IMR-90 (cell line): Measurements from ENCODE around the gene AHI1. TPM values are rescaled to one million over a fixed set of nuclear protein-coding genes. Genes with fewer than 3 reads are reported as not detected.

ENCODE experiments used
- ATAC-seq: fragments of 200-7000 bp; cut with Tn5 transposase; 2 replicates; pipeline ENCODE4 v1.9.1; 2020; ENCODE audit warnings: low read depth, mild to moderate bottlenecking, moderate library complexity
- BruUV-seq: library from RNA; stranded (reverse); fragments of 400-500 nt; replicated peaks from 2 replicates; lab custom pipeline; 2021; lab: Mats Ljungman, UMichigan
- CTCF ChIA-PET: fragments of 300-600 bp; formaldehyde crosslinking; extraction: SDS; loops from one replicate; lab custom pipeline; 2021; ENCODE audit warnings: antibody characterized with exemption; lab: Yijun Ruan, JAX
- POLR2A ChIA-PET: fragments of 300-600 bp; sonication (Branson Sonifier 250); formaldehyde crosslinking; loops from one replicate; lab custom pipeline; 2022; ENCODE audit warnings: antibody characterized with exemption; ENCODE audit not compliant: unreplicated experiment; lab: Charles Lee
- DNase-seq: peaks from one replicate; pipeline ENCODE4 v3.0.0; 2013
- H2AFZ ChIP-seq: replicated peaks from 2 replicates; pipeline ENCODE3; 2013; ENCODE audit warnings: low read length, mild to moderate bottlenecking; ENCODE audit not compliant: poor library complexity
- H2AK5ac ChIP-seq: 2 replicates; pipeline ENCODE4 v1.6.1; 2013; ENCODE audit warnings: low read depth, low read length, inconsistent platforms
- H2AK9ac ChIP-seq: replicated peaks from 2 replicates; pipeline ENCODE3; 2013; ENCODE audit warnings: mild to moderate bottlenecking, low read depth, low read length, moderate library complexity; ENCODE audit not compliant: poor library complexity
- H2BK120ac ChIP-seq: 2 replicates; pipeline ENCODE4 v1.6.1; 2013; ENCODE audit warnings: low read depth, low read length, inconsistent platforms
- H2BK15ac ChIP-seq: 3 replicates; pipeline ENCODE4 v1.6.1; 2013; ENCODE audit warnings: low read depth, low read length, inconsistent platforms
- H2BK20ac ChIP-seq: 2 replicates; pipeline ENCODE4 v1.6.1; 2013; ENCODE audit warnings: low read depth, mild to moderate bottlenecking, inconsistent platforms, low read length, moderate library complexity
- H2BK5ac ChIP-seq: 2 replicates; pipeline ENCODE4 v1.6.1; 2013; ENCODE audit warnings: mild to moderate bottlenecking, low read depth, low read length, inconsistent platforms; ENCODE audit not compliant: poor library complexity, severe bottlenecking
- H3K14ac ChIP-seq: replicated peaks from 2 replicates; pipeline ENCODE4 v1.6.1; 2013; ENCODE audit warnings: low read depth, low read length, inconsistent platforms
- H3K18ac ChIP-seq: 2 replicates; pipeline ENCODE4 v1.6.1; 2013; ENCODE audit warnings: low read depth, low read length, control low read depth
- H3K23ac ChIP-seq: 2 replicates; pipeline ENCODE4 v1.6.1; 2013; ENCODE audit warnings: low read depth, low read length, inconsistent platforms
- H3K27ac ChIP-seq: 2 replicates; pipeline ENCODE4 v1.5.1; 2013; ENCODE audit warnings: mild to moderate bottlenecking, control low read depth, low read length; ENCODE audit not compliant: insufficient read depth
- H3K27me3 ChIP-seq: 2 replicates; pipeline ENCODE4 v1.6.1; 2013; ENCODE audit warnings: low read length; ENCODE audit not compliant: control insufficient read depth, insufficient read depth
- H3K36me3 ChIP-seq: 2 replicates; pipeline ENCODE4 v1.6.1; 2013; ENCODE audit warnings: low read length, mixed read lengths; ENCODE audit not compliant: control insufficient read depth, insufficient read depth
- H3K4ac ChIP-seq: 2 replicates; pipeline ENCODE4 v1.6.1; 2013; ENCODE audit warnings: low read depth, low read length, inconsistent platforms
- H3K4me1 ChIP-seq: 2 replicates; pipeline ENCODE4 v1.6.1; 2013; ENCODE audit warnings: low read length, mixed read lengths; ENCODE audit not compliant: control insufficient read depth, insufficient read depth
- H3K4me2 ChIP-seq: 2 replicates; pipeline ENCODE4 v1.6.1; 2013; ENCODE audit warnings: low read depth, mild to moderate bottlenecking, control low read depth, low read length, moderate library complexity
- H3K4me3 ChIP-seq: 2 replicates; pipeline ENCODE4 v1.5.1; 2013; ENCODE audit warnings: low read depth, mild to moderate bottlenecking, control low read depth, low read length, moderate library complexity; ENCODE audit not compliant: insufficient read depth
- H3K56ac ChIP-seq: 2 replicates; pipeline ENCODE4 v1.6.1; 2013; ENCODE audit warnings: low read length, inconsistent platforms; ENCODE audit not compliant: insufficient read depth; ENCODE audit errors: extremely low read depth
- H3K79me1 ChIP-seq, 2 experiments: 2 replicates each; pipeline ENCODE4 v1.6.1; 2013; ENCODE audit warnings: low read length in 2 of 2, inconsistent platforms in 1 of 2, low read depth in 1 of 2
- H3K9ac ChIP-seq: 2 replicates; pipeline ENCODE4 v1.6.1; 2013; ENCODE audit warnings: low read depth, low read length, control low read depth
- H3K9me1 ChIP-seq: 2 replicates; pipeline ENCODE4 v1.6.1; 2013; ENCODE audit warnings: low read length, inconsistent platforms; ENCODE audit not compliant: insufficient read depth
- H3K9me3 ChIP-seq: 2 replicates; pipeline ENCODE4 v1.6.1; 2013; ENCODE audit warnings: low read length; ENCODE audit not compliant: control insufficient read depth, insufficient read depth
- H4K20me1 ChIP-seq: 2 replicates; pipeline ENCODE4 v1.6.1; 2013; ENCODE audit warnings: low read length, inconsistent platforms; ENCODE audit not compliant: insufficient read depth
- H4K5ac ChIP-seq: 2 replicates; pipeline ENCODE4 v1.6.1; 2013; ENCODE audit warnings: mild to moderate bottlenecking, low read depth, low read length, control low read depth
- H4K8ac ChIP-seq, 2 experiments: 2 replicates each; pipeline ENCODE4 v1.6.1; 2013; ENCODE audit warnings: low read depth in 2 of 2, low read length in 2 of 2, control low read depth in 1 of 2, inconsistent platforms in 1 of 2
- H4K91ac ChIP-seq: 2 replicates; pipeline ENCODE4 v1.6.1; 2013; ENCODE audit warnings: low read depth, low read length, inconsistent platforms; ENCODE audit not compliant: insufficient read depth
- BHLHE40 ChIP-seq: fragments of 150-350 bp; IDR thresholded peaks from 2 replicates; pipeline ENCODE4 v1.6.1; 2016; ENCODE audit warnings: mild to moderate bottlenecking, low read depth, low read length
- CHD1 ChIP-seq: IDR thresholded peaks from 2 replicates; pipeline ENCODE4 v1.6.1; 2012; ENCODE audit warnings: low read depth, low read length, improper control_type of control experiment
- CTCF ChIP-seq: conservative IDR thresholded peaks from 2 replicates; pipeline ENCODE4 v1.5.1; 2012; ENCODE audit warnings: mild to moderate bottlenecking, low read depth, low read length, improper control_type of control experiment
- ELK1 ChIP-seq: fragments of 150-350 bp; IDR thresholded peaks from 2 replicates; pipeline ENCODE4 v1.6.1; 2016; ENCODE audit warnings: low read depth, mild to moderate bottlenecking, low read length, moderate library complexity, borderline replicate concordance
- MAFK ChIP-seq: IDR thresholded peaks from 2 replicates; pipeline ENCODE4 v1.6.1; 2012; ENCODE audit warnings: low read depth, low read length, improper control_type of control experiment
- MAZ ChIP-seq: IDR thresholded peaks from 2 replicates; pipeline ENCODE4 v1.6.1; 2012; ENCODE audit warnings: low read depth, mild to moderate bottlenecking, low read length, improper control_type of control experiment, moderate library complexity, borderline replicate concordance
- MXI1 ChIP-seq: IDR thresholded peaks from 2 replicates; pipeline ENCODE4 v1.6.1; 2012; ENCODE audit warnings: low read depth, mild to moderate bottlenecking, low read length, moderate library complexity, borderline replicate concordance
- NFE2L2 ChIP-seq: fragments of 150-350 bp; IDR thresholded peaks from 2 replicates; pipeline ENCODE4 v1.6.1; 2016; ENCODE audit warnings: low read depth, mild to moderate bottlenecking, low read length
- POLR2A ChIP-seq: IDR thresholded peaks from 2 replicates; pipeline ENCODE4 v1.6.1; 2012; ENCODE audit warnings: mild to moderate bottlenecking, low read depth, low read length
- RAD21 ChIP-seq: IDR thresholded peaks from 2 replicates; pipeline ENCODE4 v1.6.1; 2012; ENCODE audit warnings: low read length, improper control_type of control experiment
- RCOR1 ChIP-seq: IDR thresholded peaks from 2 replicates; pipeline ENCODE4 v1.6.1; 2012; ENCODE audit warnings: mild to moderate bottlenecking, low read length, improper control_type of control experiment; ENCODE audit not compliant: insufficient replicate concordance
- RFX5 ChIP-seq: IDR thresholded peaks from 2 replicates; pipeline ENCODE4 v1.8.0; 2012; ENCODE audit warnings: low read depth, mild to moderate bottlenecking, low read length, moderate library complexity
- SMC3 ChIP-seq: fragments of 150-350 bp; IDR thresholded peaks from 2 replicates; pipeline ENCODE4 v1.6.1; 2016; ENCODE audit warnings: low read depth, mild to moderate bottlenecking, antibody characterized with exemption, low read length, moderate library complexity
- WGBS, 2 experiments: methylation state at CpG; one replicate each; pipeline versions ENCODE4 v1.1.5 to v1.1.7; 2013; ENCODE audit warnings: missing lambda C conversion rate in 2 of 2; ENCODE audit not compliant: insufficient read length in 1 of 2; ENCODE audit errors: extremely low coverage in 2 of 2; 5-methylcytosine and 5-hydroxymethylcytosine counted together
- dilution Hi-C: fragments of 300-500 bp; cut with HindIII; formaldehyde crosslinking; loops from one replicate; pipeline ENCODE4 v1.14.3; 2018; ENCODE audit warnings: low sequenced_read_pairs; ENCODE audit not compliant: unreplicated experiment
- in situ Hi-C: fragments of 300-500 bp; cut with MboI; formaldehyde crosslinking; loops from 3 replicates; pipeline ENCODE4 v1.14.3; 2019; ENCODE audit warnings: low sequenced_read_pairs, inconsistent platforms, mixed read lengths
- intact Hi-C: fragments of 100-400 bp; cut with micrococcal nuclease; formaldehyde crosslinking; loops from 2 replicates; pipeline ENCODE4 v1.10.0; 2022
- polyA plus RNA-seq, 3 experiments: library from polyadenylated mRNA; depleted of rRNA; stranded (reverse); fragments of >200 nt; gene quantifications; 2 replicates each; pipeline ENCODE4 v1.2.3, GENCODE V29; 2012; ENCODE audit warnings: low replicate concordance in 1 of 3
- total RNA-seq: library from RNA; depleted of rRNA; stranded (reverse); fragments of >200 nt; gene quantifications from 2 replicates; pipeline ENCODE4 v1.2.3, GENCODE V29; 2012

The AHI1 gene
- total and polyA plus RNA-seq, 2 of the 4 experiments (the other 2 are of a cell fraction), result 9.5 to 19.4 TPM

GRCh38 chr6:135318738-135319469 is 178.6 kb downstream of the AHI1 start (continued):
- no peak for TF ChIP-seq MXI1

- dilution Hi-C loops, result no loop called here
- no peak overlapping the region for H2BK120ac ChIP-seq
- no peak for TF ChIP-seq NFE2L2
- no peak for TF ChIP-seq RCOR1
- TF ChIP-seq MAFK, result no peak
- TF ChIP-seq ELK1, result no peak
- no peak for TF ChIP-seq BHLHE40
- no peak for TF ChIP-seq CHD1
- TF ChIP-seq MXI1, result no peak
- no peak for TF ChIP-seq CTCF
- no peak for TF ChIP-seq MAZ
- no peak for TF ChIP-seq RAD21
- TF ChIP-seq POLR2A, result no peak
- no peak for TF ChIP-seq RFX5
- no peak for TF ChIP-seq SMC3
These were observed 183.0 kb downstream of the AHI1 start for GRCh38 chr6:135314543-135314942.

More at GRCh38 chr6:135314543-135314942, 183.0 kb downstream of the AHI1 start:
- H2AK9ac ChIP-seq, result no peak overlapping the region
- no peak overlapping the region for H3K18ac ChIP-seq
- no peak overlapping the region for H4K91ac ChIP-seq
- H2BK15ac ChIP-seq, result no peak overlapping the region
- H3K27ac ChIP-seq, result no peak overlapping the region
- POLR2A ChIA-PET, result no interaction called here
- no peaks in the 10 kb centered on the region; the same call in 1 of the 2 replicates for H3K9me1 ChIP-seq
- H2AK5ac ChIP-seq, result no peak overlapping the region
- in situ Hi-C loops, result no loop called here
- H3K79me1 ChIP-seq, result no peaks in the 10 kb centered on the region
- BruUV-seq, result no TSS peak
- H3K9me3 ChIP-seq, result no peaks in the 10 kb centered on the region
- no peak overlapping the region for H2BK5ac ChIP-seq
- no peaks in the 10 kb centered on the region for H4K20me1 ChIP-seq
- WGBS, 2 experiments, result no CpG with 5 or more reads among the region's 1 CpG
- H3K14ac ChIP-seq, result no peak overlapping the region
- H2BK20ac ChIP-seq, result no peak overlapping the region
- no peak overlapping the region for H3K9ac ChIP-seq
- H2AFZ ChIP-seq, result no peak overlapping the region
- H3K4ac ChIP-seq, result no peak overlapping the region
- H3K4me3 ChIP-seq, result no peak overlapping the region
- peaks cover 5% of the 10 kb centered on the region; the same call in 1 of the 2 replicates for H3K36me3 ChIP-seq
- H3K4me1 ChIP-seq, result no peaks in the 10 kb centered on the region
- ATAC-seq (no peak), DNase-seq (no peak)
- no peak overlapping the region for H4K8ac ChIP-seq
- intact Hi-C loops, result no loop called here
- H4K5ac ChIP-seq, result no peak overlapping the region
- no peaks in the 10 kb centered on the region for H3K27me3 ChIP-seq
- no peak overlapping the region for H3K56ac ChIP-seq
- no peak overlapping the region for H3K4me2 ChIP-seq
- CTCF ChIA-PET, result no interaction called here
- H3K23ac ChIP-seq, result no peak overlapping the region
